ENCODE measurements around the gene PRKAR1B.

Gene PRKAR1B

DNA sequence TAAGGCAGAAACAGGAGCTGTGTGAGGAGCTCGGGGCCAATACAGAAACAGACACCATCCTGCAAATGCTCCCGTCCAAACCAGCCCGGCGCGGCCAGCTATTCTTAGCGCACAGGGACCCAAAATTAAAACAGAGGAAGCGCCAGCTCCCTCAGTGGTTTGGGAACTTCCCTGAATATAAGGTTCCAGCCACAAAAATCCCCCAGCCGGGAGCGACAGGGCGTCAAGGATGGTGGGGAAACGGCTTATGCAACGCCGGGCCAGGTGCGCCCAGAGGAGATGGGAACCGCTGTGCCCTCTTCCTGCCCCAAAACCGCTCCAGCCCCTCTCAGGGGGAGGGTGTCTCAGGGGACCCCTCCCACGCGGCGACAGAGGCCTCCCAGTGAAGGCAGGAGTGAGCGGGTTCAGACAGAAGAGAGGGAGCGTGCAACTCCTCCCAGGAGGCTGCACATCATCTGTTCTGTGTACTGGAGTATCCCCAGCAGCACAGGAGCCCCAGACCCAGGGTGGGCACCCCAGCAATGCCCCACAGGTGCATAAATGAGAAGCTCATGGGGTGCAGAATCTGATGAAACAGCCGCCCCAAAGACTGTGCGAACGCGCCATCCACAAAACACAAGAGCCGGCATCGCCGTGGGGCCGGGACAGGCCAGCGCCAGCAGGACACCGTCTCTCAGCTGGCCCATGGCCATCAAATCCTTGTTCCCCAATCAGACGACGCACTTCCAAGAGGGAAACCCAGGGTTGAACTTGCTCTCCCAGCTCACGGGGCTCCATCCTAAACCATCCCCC lies 133.6 kb downstream of the PRKAR1B start:
- H3K4me1 Mint-ChIP-seq: peaks cover 35% of the 10 kb centered on the region
- no peak for DNase-seq
- H3K27ac Mint-ChIP-seq: peak overlapping the region; percentile 39

DNA sequence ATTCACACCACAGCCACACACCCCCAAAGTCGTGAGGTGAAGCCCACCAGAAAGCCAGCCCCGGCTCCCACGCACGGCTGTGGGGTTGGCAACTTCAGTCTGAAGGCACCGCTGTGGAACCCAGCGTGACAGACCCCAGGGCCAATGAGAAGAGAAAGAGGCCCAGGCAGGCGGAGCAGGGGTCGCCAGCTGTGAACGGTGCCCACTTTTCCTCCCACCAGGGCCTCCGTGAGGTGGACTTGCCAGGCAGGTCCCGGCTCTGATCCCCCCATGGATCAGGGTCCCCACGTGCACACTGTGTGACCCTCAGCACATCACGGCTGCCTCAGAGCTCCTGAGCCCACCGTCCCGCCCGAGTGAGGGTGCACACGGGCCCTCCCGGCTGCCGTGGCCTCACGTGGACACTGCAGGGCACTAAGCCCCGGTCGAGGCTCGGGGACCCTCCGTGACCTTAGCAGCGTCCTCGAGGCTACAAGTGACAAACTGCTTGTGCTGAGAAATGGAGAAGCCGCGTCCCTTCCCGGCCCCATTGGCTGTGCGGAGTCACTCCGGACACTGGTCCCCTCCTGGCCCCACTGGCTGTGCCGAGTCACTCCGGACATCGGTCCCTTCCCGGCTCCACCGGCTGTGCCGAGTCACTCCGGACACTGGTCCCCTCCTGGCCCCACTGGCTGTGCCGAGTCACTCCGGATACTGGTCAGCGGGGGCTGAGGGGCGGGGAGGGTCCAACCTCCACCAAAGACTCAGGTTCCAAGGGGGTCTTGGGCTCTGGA lies 135.0 kb downstream of the PRKAR1B start:
- DNase-seq: no peak
- H3K4me1 Mint-ChIP-seq: peaks cover 40% of the 10 kb centered on the region
- H3K27me3 Mint-ChIP-seq (ENCODE audit: low read depth, poor library complexity): peaks cover 3% of the 10 kb centered on the region
- H3K4me3 Mint-ChIP-seq: no peak overlapping the region
- TF ChIP-seq, protein P1, sequence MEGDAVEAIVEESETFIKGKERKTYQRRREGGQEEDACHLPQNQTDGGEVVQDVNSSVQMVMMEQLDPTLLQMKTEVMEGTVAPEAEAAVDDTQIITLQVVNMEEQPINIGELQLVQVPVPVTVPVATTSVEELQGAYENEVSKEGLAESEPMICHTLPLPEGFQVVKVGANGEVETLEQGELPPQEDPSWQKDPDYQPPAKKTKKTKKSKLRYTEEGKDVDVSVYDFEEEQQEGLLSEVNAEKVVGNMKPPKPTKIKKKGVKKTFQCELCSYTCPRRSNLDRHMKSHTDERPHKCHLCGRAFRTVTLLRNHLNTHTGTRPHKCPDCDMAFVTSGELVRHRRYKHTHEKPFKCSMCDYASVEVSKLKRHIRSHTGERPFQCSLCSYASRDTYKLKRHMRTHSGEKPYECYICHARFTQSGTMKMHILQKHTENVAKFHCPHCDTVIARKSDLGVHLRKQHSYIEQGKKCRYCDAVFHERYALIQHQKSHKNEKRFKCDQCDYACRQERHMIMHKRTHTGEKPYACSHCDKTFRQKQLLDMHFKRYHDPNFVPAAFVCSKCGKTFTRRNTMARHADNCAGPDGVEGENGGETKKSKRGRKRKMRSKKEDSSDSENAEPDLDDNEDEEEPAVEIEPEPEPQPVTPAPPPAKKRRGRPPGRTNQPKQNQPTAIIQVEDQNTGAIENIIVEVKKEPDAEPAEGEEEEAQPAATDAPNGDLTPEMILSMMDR (IDR thresholded peaks at IDR 0.05): no peak
- H3K27ac Mint-ChIP-seq: no peak overlapping the region
- H3K36me3 Mint-ChIP-seq (ENCODE audit: low read depth): peaks cover 37% of the 10 kb centered on the region
- H3K9me3 Mint-ChIP-seq: peaks cover 14% of the 10 kb centered on the region

More for the DNA sequence above, 133.6 kb downstream of the PRKAR1B start:
- H3K4me3 Mint-ChIP-seq: no peak overlapping the region
- TF ChIP-seq, protein P1 (IDR thresholded peaks at IDR 0.05): no peak
- H3K9me3 Mint-ChIP-seq: peaks cover 9% of the 10 kb centered on the region
- H3K27me3 Mint-ChIP-seq (ENCODE audit: low read depth, poor library complexity): peaks cover 3% of the 10 kb centered on the region
- H3K36me3 Mint-ChIP-seq (ENCODE audit: low read depth): peaks cover 25% of the 10 kb centered on the region

DNA sequence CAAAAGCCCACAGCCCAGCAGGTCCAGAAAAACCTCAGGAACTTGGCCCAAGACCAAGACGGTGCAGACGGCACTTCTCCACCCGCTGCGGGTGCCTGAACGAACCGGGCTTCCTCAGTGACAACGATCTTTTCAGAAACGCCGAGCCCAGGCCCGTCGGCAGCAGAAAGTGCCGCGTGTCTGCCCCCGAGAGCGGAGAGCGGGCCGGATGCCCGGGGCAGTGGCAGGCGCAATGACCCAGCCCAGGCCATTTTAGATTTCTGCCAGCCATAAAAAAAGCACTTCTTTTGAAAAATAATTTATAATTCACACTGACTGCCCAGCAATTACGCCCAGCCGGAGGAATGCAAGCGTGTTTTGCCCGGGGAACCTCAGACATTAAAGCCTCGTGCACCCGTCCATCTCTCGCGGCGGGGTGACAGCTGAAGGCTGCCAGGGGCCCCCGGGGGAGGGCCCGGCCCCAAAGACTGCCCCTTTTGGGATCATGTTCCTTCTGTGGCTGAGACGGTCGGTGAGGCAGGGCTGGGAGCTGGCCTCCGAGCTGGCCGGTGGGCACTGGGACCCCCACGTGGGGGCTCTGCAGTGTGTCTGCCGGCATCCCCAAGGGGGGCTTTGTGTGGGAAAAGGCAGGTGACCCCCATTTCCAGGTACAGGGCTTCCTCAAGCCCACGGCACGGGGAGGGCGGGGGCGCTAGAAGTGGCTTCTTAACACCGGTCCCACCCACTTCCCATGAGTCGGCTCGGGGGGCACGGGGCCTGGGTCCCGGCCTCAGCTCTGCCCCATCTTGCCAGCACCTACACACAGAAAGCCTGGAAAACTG lies 136.1 kb downstream of the PRKAR1B start:
- TF ChIP-seq, protein P1 (IDR thresholded peaks at IDR 0.05): no peak
- Mint-ChIP-seq H3K9me3 (peaks cover 20% of the 10 kb centered on the region), H3K4me1 (peaks cover 40% of the 10 kb centered on the region), H3K27me3 (ENCODE audit: low read depth, poor library complexity) (peaks cover 3% of the 10 kb centered on the region), H3K27ac (peak overlapping the region; percentile 36), H3K4me3 (no peak overlapping the region), H3K36me3 (ENCODE audit: low read depth) (peaks cover 42% of the 10 kb centered on the region)
- no peak for DNase-seq

DNA sequence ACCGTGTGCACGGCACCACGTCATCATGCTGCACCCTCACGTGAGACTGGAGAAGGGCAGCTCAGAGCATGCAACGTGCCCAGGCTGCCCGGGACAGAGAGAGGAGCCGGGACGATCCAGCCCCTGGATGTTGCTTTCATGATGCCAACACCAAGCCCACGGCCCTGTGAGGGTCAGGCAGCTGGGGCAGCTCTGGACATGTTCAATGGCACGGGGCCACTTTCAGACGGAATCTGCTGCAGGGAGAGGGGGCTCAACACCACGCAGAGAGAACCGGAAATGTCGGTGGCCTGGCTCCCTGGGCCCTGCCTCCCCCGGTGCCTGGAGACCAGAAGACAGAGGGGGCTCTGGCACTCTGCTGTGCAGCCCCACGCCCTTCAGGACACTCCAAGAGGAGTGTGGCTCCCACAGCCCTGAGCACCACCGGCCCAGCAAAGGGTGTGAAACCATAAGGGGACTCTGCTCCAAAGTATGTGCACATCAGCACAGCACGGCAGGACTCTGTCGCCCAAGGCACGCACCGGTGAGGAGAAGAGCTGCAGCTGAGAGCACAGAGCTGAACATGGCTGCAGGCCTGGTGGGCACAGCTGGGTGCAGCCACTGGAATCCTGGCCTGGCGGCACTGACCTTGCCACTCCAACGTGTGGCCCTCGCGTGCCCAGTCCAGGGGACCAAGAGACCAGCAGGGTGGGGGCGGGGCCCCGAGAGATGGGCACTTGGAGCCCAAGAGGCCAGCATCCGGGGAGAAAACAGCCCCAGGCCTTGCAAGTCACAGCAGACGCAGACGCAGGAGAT lies 137.1 kb downstream of the PRKAR1B start:
- peaks cover 46% of the 10 kb centered on the region for H3K36me3 Mint-ChIP-seq (ENCODE audit: low read depth)
- peaks cover 6% of the 10 kb centered on the region for H3K27me3 Mint-ChIP-seq (ENCODE audit: low read depth, poor library complexity)
- TF ChIP-seq, protein P1 (IDR thresholded peaks at IDR 0.05): no peak
- DNase-seq: no peak
- H3K4me1 Mint-ChIP-seq: peaks cover 40% of the 10 kb centered on the region
- peaks cover 23% of the 10 kb centered on the region for H3K9me3 Mint-ChIP-seq
- no peak overlapping the region for H3K27ac Mint-ChIP-seq
- H3K4me3 Mint-ChIP-seq: no peak overlapping the region

DNA sequence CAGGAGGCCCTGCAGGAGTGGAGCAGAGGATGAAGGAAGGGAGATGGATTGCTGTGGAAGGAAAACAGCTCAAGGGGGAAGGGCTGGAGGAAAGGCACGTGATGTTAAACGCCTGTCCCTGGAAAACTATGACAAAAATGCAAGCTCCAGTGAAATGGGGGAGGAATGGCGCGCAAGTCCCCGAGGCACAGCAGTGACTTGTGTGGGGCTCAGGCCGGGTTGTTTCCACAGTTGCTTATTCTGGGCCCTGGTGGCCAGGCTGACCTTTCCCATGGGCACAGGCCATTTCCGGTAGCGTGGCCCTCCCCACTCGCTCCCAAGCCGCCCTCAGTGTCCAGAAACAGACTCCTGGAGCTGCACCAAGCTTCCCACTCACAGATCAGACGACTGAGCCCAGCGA lies 139.3 kb downstream of the PRKAR1B start:
- no peak overlapping the region for H3K4me3 Mint-ChIP-seq
- peaks cover 65% of the 10 kb centered on the region for H3K36me3 Mint-ChIP-seq (ENCODE audit: low read depth)
- peaks cover 6% of the 10 kb centered on the region for H3K27me3 Mint-ChIP-seq (ENCODE audit: low read depth, poor library complexity)
- peaks cover 23% of the 10 kb centered on the region for H3K9me3 Mint-ChIP-seq
- TF ChIP-seq, protein P1 (IDR thresholded peaks at IDR 0.05): no peak
- peaks cover 43% of the 10 kb centered on the region for H3K4me1 Mint-ChIP-seq
- no peak overlapping the region for H3K27ac Mint-ChIP-seq
- DNase-seq: no peak
